Measurements from ENCODE around the gene MLANA.

MLANA gene

DNA sequence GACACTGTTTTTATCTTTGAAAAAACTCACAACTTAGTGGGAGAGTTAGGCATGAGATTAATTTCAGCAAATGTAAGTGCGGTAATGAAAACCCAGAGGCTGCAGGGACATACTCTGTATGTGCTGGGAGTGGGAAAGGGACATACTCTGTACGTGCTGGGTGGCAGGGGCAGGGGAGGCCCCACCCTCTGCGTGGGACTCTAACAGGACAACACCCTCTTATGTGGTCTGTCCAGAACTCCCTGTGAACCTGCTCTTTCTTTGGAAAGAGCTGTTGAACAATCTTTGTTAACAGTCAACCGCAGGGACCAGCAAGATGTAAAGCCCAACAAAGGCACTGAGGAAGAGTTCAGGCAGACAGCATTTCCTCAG, 2.4 kb downstream of the MLANA start:
- Histone ChIP-seq H3K4me3 (no peak overlapping the region), H3K27ac (no peak overlapping the region)
- DNase-seq (ENCODE audit: low spot score): no peak
- TF ChIP-seq, protein P1, sequence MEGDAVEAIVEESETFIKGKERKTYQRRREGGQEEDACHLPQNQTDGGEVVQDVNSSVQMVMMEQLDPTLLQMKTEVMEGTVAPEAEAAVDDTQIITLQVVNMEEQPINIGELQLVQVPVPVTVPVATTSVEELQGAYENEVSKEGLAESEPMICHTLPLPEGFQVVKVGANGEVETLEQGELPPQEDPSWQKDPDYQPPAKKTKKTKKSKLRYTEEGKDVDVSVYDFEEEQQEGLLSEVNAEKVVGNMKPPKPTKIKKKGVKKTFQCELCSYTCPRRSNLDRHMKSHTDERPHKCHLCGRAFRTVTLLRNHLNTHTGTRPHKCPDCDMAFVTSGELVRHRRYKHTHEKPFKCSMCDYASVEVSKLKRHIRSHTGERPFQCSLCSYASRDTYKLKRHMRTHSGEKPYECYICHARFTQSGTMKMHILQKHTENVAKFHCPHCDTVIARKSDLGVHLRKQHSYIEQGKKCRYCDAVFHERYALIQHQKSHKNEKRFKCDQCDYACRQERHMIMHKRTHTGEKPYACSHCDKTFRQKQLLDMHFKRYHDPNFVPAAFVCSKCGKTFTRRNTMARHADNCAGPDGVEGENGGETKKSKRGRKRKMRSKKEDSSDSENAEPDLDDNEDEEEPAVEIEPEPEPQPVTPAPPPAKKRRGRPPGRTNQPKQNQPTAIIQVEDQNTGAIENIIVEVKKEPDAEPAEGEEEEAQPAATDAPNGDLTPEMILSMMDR (IDR thresholded peaks at IDR 0.05): no peak

DNA sequence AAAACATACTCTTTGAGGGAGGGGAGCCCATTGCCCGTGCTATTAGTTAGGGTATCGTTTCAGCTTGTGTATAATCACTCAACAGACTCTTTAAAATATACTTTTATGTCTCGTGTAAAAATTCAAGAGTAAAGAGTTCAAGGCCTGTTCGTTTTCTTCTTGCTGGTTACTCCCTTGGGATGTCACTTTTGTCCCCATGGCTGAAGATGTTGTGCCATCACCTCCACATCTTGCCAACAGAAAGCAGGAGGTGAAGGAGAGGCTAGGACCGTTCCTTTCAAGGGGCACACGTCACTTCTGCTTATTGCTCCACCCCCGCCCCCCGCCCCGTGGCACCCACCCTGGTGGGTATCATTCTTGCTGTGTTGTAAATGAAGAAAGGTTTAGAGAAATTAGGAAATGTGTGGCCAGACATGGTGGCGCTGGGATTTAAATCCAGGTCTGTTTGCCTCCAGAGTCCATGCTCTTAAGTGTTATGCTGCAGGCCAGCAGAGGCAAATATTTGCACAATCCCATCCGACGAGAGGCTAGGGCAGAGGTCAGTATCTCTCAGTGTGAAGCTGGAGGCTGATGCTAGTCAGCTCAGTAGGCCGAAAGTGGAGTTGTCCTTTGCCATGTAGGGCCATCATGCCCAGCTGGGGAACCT, 3.0 kb downstream of the MLANA start:
- Histone ChIP-seq H3K4me3 (no peak overlapping the region), H3K27ac (no peak overlapping the region)
- TF ChIP-seq, protein P1 (IDR thresholded peaks at IDR 0.05): no peak
- DNase-seq (ENCODE audit: low spot score): no peak

DNA sequence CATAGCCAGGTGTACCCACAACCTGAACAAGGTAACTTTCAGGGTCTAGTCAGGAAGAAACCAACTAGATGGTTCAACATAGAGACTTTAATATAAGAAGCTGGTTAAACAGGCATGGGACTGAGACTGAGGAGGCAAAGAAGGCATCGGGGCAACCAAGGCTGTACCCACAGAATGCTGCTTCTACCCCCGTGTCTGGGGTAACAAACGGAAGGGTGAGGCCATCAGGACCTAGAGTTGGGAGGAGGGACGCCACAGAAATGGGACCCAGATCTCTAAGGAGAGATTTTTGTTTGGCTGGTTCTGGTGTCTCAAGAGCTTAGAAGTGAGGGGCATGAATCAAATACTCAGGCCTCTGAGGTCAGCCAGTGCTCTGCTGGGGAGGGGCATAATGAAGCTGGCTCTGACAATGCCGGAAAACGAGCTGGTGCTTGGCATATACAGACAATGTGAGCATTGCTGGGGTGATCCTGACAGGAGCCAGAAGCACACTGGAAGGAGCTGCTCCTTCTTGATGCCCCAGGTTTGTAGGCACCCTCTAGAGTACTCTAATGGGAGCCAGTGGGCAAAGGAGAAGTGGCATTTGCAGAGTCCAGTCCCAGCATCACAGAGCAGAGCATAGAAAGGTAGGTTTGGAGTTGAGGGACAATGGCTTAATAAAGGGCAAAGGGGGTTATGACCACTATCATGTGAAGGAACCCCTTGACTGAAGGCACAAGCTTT, 3.7 kb downstream of the MLANA start:
- no peak overlapping the region for H3K4me3 ChIP-seq
- no peak overlapping the region for H3K27ac ChIP-seq
- TF ChIP-seq, protein P1 (IDR thresholded peaks at IDR 0.05): no peak
- no peak for DNase-seq (ENCODE audit: low spot score)

DNA sequence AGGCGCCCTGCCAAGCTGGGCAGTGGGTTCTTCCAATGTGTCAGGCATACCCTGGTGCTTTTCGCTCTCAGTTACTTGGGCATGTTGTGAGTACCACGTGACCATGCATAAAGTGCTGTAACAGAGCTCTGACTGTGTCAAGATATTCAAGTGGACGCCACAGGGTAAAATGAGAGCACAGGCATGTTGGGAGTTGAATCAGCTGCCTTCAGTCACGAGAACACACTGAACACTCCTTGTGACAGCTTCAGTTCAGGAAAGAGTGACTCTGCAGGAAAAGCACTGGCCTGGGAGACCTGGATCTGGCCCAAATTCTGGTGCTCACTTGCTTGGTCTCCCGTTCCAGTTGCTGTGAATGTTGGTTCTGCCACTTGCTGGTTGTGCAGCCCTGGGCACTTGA, 5.1 kb downstream of the MLANA start:
- no peak overlapping the region for H3K27ac ChIP-seq
- DNase-seq (ENCODE audit: low spot score): no peak
- TF ChIP-seq, protein P1 (IDR thresholded peaks at IDR 0.05): no peak
- no peak overlapping the region for H3K4me3 ChIP-seq

DNA sequence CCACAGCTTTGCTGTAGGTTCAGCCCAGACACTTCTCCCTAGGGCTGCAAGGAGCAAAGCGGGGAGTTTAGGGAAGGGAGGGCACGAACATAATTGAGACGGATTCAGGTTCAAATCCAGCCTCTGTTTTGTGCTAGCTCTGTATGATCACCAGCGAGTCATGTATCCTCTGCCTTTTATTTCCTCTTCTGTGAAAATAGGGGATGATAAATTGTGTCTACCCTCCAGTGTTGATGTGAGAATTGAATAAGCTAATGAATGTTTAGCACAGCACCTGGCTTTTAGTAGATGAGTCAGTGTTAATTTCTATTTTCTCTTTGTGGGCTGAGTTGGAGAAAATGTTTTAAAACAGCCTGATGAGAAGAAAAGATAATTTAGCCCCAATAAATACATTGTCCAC, 6.2 kb downstream of the MLANA start:
- no peak for DNase-seq (ENCODE audit: low spot score)
- Histone ChIP-seq H3K4me3 (no peak overlapping the region), H3K27ac (no peak overlapping the region)
- TF ChIP-seq, protein P1 (IDR thresholded peaks at IDR 0.05): no peak

DNA sequence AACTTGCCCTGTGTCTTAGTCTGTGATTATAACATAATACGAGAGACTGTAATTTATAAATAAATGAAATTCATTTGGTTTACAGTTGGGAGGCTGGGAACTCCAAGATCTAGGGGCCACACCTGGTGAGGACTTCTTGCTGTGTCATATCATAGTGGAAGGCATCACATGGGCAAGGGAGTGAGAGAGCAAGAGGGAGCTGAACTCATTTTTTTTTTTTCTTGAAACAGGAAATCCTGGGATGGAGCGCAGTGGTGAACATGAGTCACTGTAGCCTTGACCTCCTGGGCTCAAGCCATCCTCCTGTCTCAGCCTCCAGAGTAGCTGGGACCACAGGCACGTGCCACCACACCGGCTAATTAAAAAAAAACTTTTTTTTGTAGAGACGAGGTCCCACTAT, 7.2 kb downstream of the MLANA start:
- no peak overlapping the region for H3K4me3 ChIP-seq
- no peak for DNase-seq (ENCODE audit: low spot score)
- TF ChIP-seq, protein P1 (IDR thresholded peaks at IDR 0.05): no peak
- H3K27ac ChIP-seq: no peak overlapping the region

DNA sequence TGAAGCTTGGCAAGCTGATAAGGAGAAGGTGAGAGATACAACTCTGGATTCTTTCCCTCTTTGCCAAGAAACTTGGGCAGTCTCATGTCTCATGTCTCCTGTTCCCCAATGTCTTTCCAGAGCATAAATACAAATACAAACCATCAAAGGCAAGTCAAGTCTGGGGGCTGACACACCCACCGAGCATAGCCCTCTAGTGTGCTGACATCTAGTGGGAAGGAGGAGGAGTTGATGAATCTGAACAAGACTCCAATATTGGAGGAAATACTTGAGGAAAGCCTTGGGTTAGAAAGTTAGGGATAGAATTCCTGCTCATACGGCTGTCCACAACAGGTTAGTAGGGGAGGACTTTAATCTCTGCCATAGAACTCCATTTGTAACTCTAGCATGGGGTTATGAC, 8.6 kb downstream of the MLANA start:
- Histone ChIP-seq H3K27ac (no peak overlapping the region), H3K4me3 (no peak overlapping the region)
- TF ChIP-seq, protein P1 (IDR thresholded peaks at IDR 0.05): no peak
- DNase-seq (ENCODE audit: low spot score): no peak

All from coronary artery (tissue), 2 donors.